Measurements from ENCODE around the gene DEGS2. TPM values are rescaled to one million over a fixed set of nuclear protein-coding genes. Genes with fewer than 3 reads are reported as not detected.

DEGS2 gene
- total and polyA plus RNA-seq, 2 experiments from 2014 or later = 0.63 to 2.2 TPM

GRCh38 chr14:100137173-100137572 is 22.3 kb downstream of the DEGS2 start:
- ATAC-seq = no peak
- TF ChIP-seq EZH2 (IDR thresholded peaks at IDR 0.05; ENCODE audit: low read depth, unreplicated experiment) (no peak), CTCF (conservative IDR thresholded peaks at IDR 0.05; ENCODE audit: low read depth in 2 of 2) (no peak), ZNF114 (CRISPR knock-in tag; IDR thresholded peaks at IDR 0.05) (no peak), POLR2AphosphoS5 (IDR thresholded peaks at IDR 0.05; ENCODE audit: low read depth) (no peak), REST (IDR thresholded peaks at IDR 0.05; ENCODE audit: unreplicated experiment) (no peak), EZH2phosphoT487 (IDR thresholded peaks at IDR 0.05; ENCODE audit: unreplicated experiment) (no peak), STAT1 (IDR thresholded peaks at IDR 0.05; ENCODE audit: unreplicated experiment) (no peak), ETS1 (IDR thresholded peaks at IDR 0.05) (no peak)
- peaks cover 9% of the 10 kb centered on the region for H3K4me1 Mint-ChIP-seq
- H3K4me3 ChIP-seq = no peak overlapping the region
- no peak overlapping the region for H3K4me2 ChIP-seq
- no peak overlapping the region for H3K27ac ChIP-seq (ENCODE audit: low read depth)
- H2AFZ ChIP-seq = no peak overlapping the region
- peaks cover 15% of the 10 kb centered on the region for H3K27me3 Mint-ChIP-seq (ENCODE audit: insufficient read depth, low read depth, poor library complexity)
- H3K79me2 ChIP-seq (replicated peaks; ENCODE audit: insufficient read depth) = no peaks in the 10 kb centered on the region
- no peaks in the 10 kb centered on the region for H4K20me1 ChIP-seq (replicated peaks; ENCODE audit: insufficient read depth)
- no peaks in the 10 kb centered on the region for H3K36me3 ChIP-seq (ENCODE audit: insufficient read depth)
- no peaks in the 10 kb centered on the region; the same call in 1 of the 3 replicates for H3K36me3 Mint-ChIP-seq (ENCODE audit: low read depth)
- no peak for DNase-seq (ENCODE audit: low spot score)
- H3K27ac Mint-ChIP-seq = no peak overlapping the region
- H3K9me2 ChIP-seq (ENCODE audit: insufficient read depth) = no peaks in the 10 kb centered on the region
- no peak overlapping the region for H3K4me3 Mint-ChIP-seq
- H3F3A ChIP-seq (replicated peaks; ENCODE audit: low read depth) = no peaks in the 10 kb centered on the region
- H3K27me3 ChIP-seq (ENCODE audit: insufficient read depth) = no peaks in the 10 kb centered on the region
- H3K4me1 ChIP-seq (ENCODE audit: insufficient read depth) = peaks cover 4% of the 10 kb centered on the region; the same call in 1 of the 2 replicates
- no peaks in the 10 kb centered on the region; the same call in 2 of the 3 replicates for H3K9me3 Mint-ChIP-seq

- Histone ChIP-seq H4K20me1 (replicated peaks; ENCODE audit: insufficient read depth) (no peaks in the 10 kb centered on the region; the same call in 1 of the 2 replicates), H3K4me3 (no peak overlapping the region), H3K27me3 (ENCODE audit: insufficient read depth) (no peaks in the 10 kb centered on the region), H2AFZ (no peak overlapping the region), H3K4me2 (no peak overlapping the region), H3K9me2 (ENCODE audit: insufficient read depth) (no peaks in the 10 kb centered on the region), H3F3A (replicated peaks; ENCODE audit: low read depth) (no peaks in the 10 kb centered on the region), H3K36me3 (ENCODE audit: insufficient read depth) (no peaks in the 10 kb centered on the region), H3K27ac (ENCODE audit: low read depth) (no peak overlapping the region), H3K4me1 (ENCODE audit: insufficient read depth) (peaks cover 8% of the 10 kb centered on the region; the same call in 1 of the 2 replicates), H3K79me2 (replicated peaks; ENCODE audit: insufficient read depth) (no peaks in the 10 kb centered on the region)
- peak; percentile 14 for ATAC-seq
- Mint-ChIP-seq H3K9me3 (no peaks in the 10 kb centered on the region; the same call in 2 of the 3 replicates), H3K27ac (no peak overlapping the region), H3K36me3 (ENCODE audit: low read depth) (peaks cover 3% of the 10 kb centered on the region; the same call in 2 of the 3 replicates), H3K27me3 (ENCODE audit: insufficient read depth, low read depth, poor library complexity) (peaks cover 15% of the 10 kb centered on the region), H3K4me3 (no peak overlapping the region), H3K4me1 (peaks cover 14% of the 10 kb centered on the region)
- TF ChIP-seq CREB1 (CRISPR knock-in tag; IDR thresholded peaks at IDR 0.05; ENCODE audit: low read depth) (no peak), POLR2AphosphoS5 (IDR thresholded peaks at IDR 0.05; ENCODE audit: low read depth) (no peak), CTCF (conservative IDR thresholded peaks at IDR 0.05; ENCODE audit: low read depth in 2 of 2) (peak in 1 of 2 experiments; percentile 68; a peak in 2 of 4 replicates), EZH2 (IDR thresholded peaks at IDR 0.05; ENCODE audit: low read depth, unreplicated experiment) (no peak), EZH2phosphoT487 (IDR thresholded peaks at IDR 0.05; ENCODE audit: unreplicated experiment) (no peak)
- DNase-seq (ENCODE audit: low spot score) = peak; percentile 51
These were observed 23.7 kb downstream of the DEGS2 start for GRCh38 chr14:100135784-100136183.
